ENCODE results near the gene CEP85L.

Gene CEP85L

GRCh38 chr6:118602300-118602699, 49.1 kb downstream of the CEP85L start:
- no peaks in the 10 kb centered on the region for H3K4me1 ChIP-seq
- intact Hi-C loops (cut with DNase I; ENCODE audit: low total_unique reads): no loop called here
- H3K27me3 ChIP-seq: no peaks in the 10 kb centered on the region
- TF ChIP-seq CTCF (IDR thresholded peaks at IDR 0.05): no peak
- no peaks in the 10 kb centered on the region for H3K36me3 ChIP-seq
- no peaks in the 10 kb centered on the region for H3K9me3 ChIP-seq
- DNase-seq: no peak
- no peak overlapping the region for H3K4me3 ChIP-seq
- H3K27ac ChIP-seq: no peak overlapping the region

GRCh38 chr6:118598324-118598723, 53.1 kb downstream of the CEP85L start:
- Histone ChIP-seq H3K27me3 (no peaks in the 10 kb centered on the region), H3K27ac (no peak overlapping the region), H3K36me3 (no peaks in the 10 kb centered on the region), H3K9me3 (no peaks in the 10 kb centered on the region), H3K4me1 (no peaks in the 10 kb centered on the region), H3K4me3 (no peak overlapping the region)
- intact Hi-C loops (cut with DNase I; ENCODE audit: low total_unique reads): no loop called here
- no peak for TF ChIP-seq CTCF (IDR thresholded peaks at IDR 0.05)
- no peak for DNase-seq

GRCh38 chr6:118597636-118598035, 53.8 kb downstream of the CEP85L start:
- no peaks in the 10 kb centered on the region for H3K27me3 ChIP-seq
- TF ChIP-seq CTCF (IDR thresholded peaks at IDR 0.05): no peak
- intact Hi-C loops (cut with DNase I; ENCODE audit: low total_unique reads): no loop called here
- no peak for DNase-seq
- H3K27ac ChIP-seq: no peak overlapping the region
- no peaks in the 10 kb centered on the region for H3K36me3 ChIP-seq
- H3K9me3 ChIP-seq: no peaks in the 10 kb centered on the region
- H3K4me1 ChIP-seq: no peaks in the 10 kb centered on the region
- H3K4me3 ChIP-seq: no peak overlapping the region

GRCh38 chr6:118596774-118597320, 54.5 kb downstream of the CEP85L start:
- no peak for DNase-seq
- Histone ChIP-seq H3K4me1 (peaks cover 0 to 4% (median under 1%) of the 10 kb centered on the region in 4 donors), H3K27me3 (no peaks in the 10 kb centered on the region), H3K4me3 (no peak overlapping the region), H3K27ac (no peak overlapping the region), H3K36me3 (no peaks in the 10 kb centered on the region), H3K9me3 (no peaks in the 10 kb centered on the region)
- intact Hi-C loops (cut with DNase I; ENCODE audit: low total_unique reads): no loop called here
- TF ChIP-seq CTCF (IDR thresholded peaks at IDR 0.05): no peak

- H3K27ac ChIP-seq: no peak overlapping the region
- peaks cover 0 to 15% (median 2%) of the 10 kb centered on the region in 4 donors for H3K4me1 ChIP-seq
- no peak for DNase-seq
- no peaks in the 10 kb centered on the region for H3K36me3 ChIP-seq
- H3K9me3 ChIP-seq: no peaks in the 10 kb centered on the region
- intact Hi-C loops (cut with DNase I; ENCODE audit: low total_unique reads): no loop called here
- no peaks in the 10 kb centered on the region for H3K27me3 ChIP-seq
- no peak for TF ChIP-seq CTCF (IDR thresholded peaks at IDR 0.05)
- no peak overlapping the region for H3K4me3 ChIP-seq
These were observed 56.5 kb downstream of the CEP85L start for GRCh38 chr6:118594877-118595276.

GRCh38 chr6:118591897-118592296, 59.5 kb downstream of the CEP85L start:
- Histone ChIP-seq H3K36me3 (no peaks in the 10 kb centered on the region), H3K4me1 (peaks cover 0 to 23% (median 2%) of the 10 kb centered on the region in 4 donors), H3K9me3 (no peaks in the 10 kb centered on the region), H3K27me3 (no peaks in the 10 kb centered on the region), H3K4me3 (no peak overlapping the region), H3K27ac (no peak overlapping the region)
- DNase-seq: no peak
- no peak for TF ChIP-seq CTCF (IDR thresholded peaks at IDR 0.05)
- intact Hi-C loops (cut with DNase I; ENCODE audit: low total_unique reads): no loop called here
